ENCODE data around the gene SNF8. TPM values are rescaled to one million over a fixed set of nuclear protein-coding genes. Genes with fewer than 3 reads are reported as not detected.
"Not testable (repeated sequence)": the region's sequence is repeated elsewhere in the genome, so short reads cannot be mapped to it uniquely, and the experiment has no call there.

SNF8 gene
- total RNA-seq, 1 donor from 2014 or later: 36.5 TPM

- DNase-seq (ENCODE audit: low spot score in 2 of 2): no peak
- no peak for TF ChIP-seq CTCF (IDR thresholded peaks at IDR 0.05)
- H3K36me3 ChIP-seq: no peaks in the 10 kb centered on the region
- no peaks in the 10 kb centered on the region for H3K27me3 ChIP-seq
- no peaks in the 10 kb centered on the region for H3K4me1 ChIP-seq
- intact Hi-C loops (cut with DNase I): loop anchor here (10.0 kb wide), 1 partner anchor 82 kb away; no protein-coding TSS in a partner anchor
- no peaks in the 10 kb centered on the region for H3K9me3 ChIP-seq
- H3K27ac ChIP-seq: no peak overlapping the region
- no peak overlapping the region for H3K4me3 ChIP-seq
These were observed 8.3 kb upstream of the SNF8 start for GRCh38 chr17:48952904-48953303.

- intact Hi-C loops (cut with DNase I): loop anchor here (10.0 kb wide), 1 partner anchor 83 kb away; no protein-coding TSS in a partner anchor
These were observed 6.9 kb upstream of the SNF8 start for GRCh38 chr17:48951572-48951971.

GRCh38 chr17:48945261-48945651 is 614 bp upstream of the SNF8 start:
- H3K9me3 ChIP-seq; H3K36me3 ChIP-seq; H3K27me3 ChIP-seq; DNase-seq (ENCODE audit: low spot score in 2 of 2): not testable (repeated sequence)
- peak overlapping the region; percentile 85 to 94 for H3K27ac ChIP-seq
- H3K4me1 ChIP-seq: peaks cover 0 to 20% of the 10 kb centered on the region in 2 donors
- peak overlapping the region; percentile 65 to 72 for H3K4me3 ChIP-seq
- intact Hi-C loops (cut with DNase I): loop anchor here (2.0 kb wide), 1 partner anchor 36 kb away; the partner anchor contains the start of gene UBE2Z

More at GRCh38 chr17:48951572-48951971, 6.9 kb upstream of the SNF8 start:
- TF ChIP-seq CTCF (IDR thresholded peaks at IDR 0.05): no peak
- Histone ChIP-seq H3K27ac (no peak overlapping the region), H3K36me3 (no peaks in the 10 kb centered on the region), H3K4me1 (no peaks in the 10 kb centered on the region), H3K9me3 (no peaks in the 10 kb centered on the region), H3K4me3 (no peak overlapping the region), H3K27me3 (no peaks in the 10 kb centered on the region)
- DNase-seq (ENCODE audit: low spot score in 2 of 2): no peak

- peaks cover 63 to 95% of the 10 kb centered on the region in 2 donors for H3K36me3 ChIP-seq
- intact Hi-C loops (cut with DNase I): no loop called here
- H3K9me3 ChIP-seq: no peaks in the 10 kb centered on the region
These were observed 11.6 kb downstream of the SNF8 start for GRCh38 chr17:48933035-48933434.

GRCh38 chr17:48930435-48930873 is 14.2 kb downstream of the SNF8 start:
- Histone ChIP-seq H3K9me3 (no peaks in the 10 kb centered on the region), H3K27ac (no peak overlapping the region), H3K27me3 (no peaks in the 10 kb centered on the region), H3K4me1 (no peaks in the 10 kb centered on the region), H3K4me3 (no peak overlapping the region), H3K36me3 (peaks cover 68 to 98% of the 10 kb centered on the region in 2 donors)
- intact Hi-C loops (cut with DNase I): no loop called here
- no peak for DNase-seq (ENCODE audit: low spot score in 2 of 2)
- no peak for TF ChIP-seq CTCF (IDR thresholded peaks at IDR 0.05)

More at GRCh38 chr17:48933035-48933434, 11.6 kb downstream of the SNF8 start:
- DNase-seq (ENCODE audit: low spot score in 2 of 2): no peak
- H3K27ac ChIP-seq: no peak overlapping the region
- TF ChIP-seq CTCF (IDR thresholded peaks at IDR 0.05): no peak
- no peaks in the 10 kb centered on the region for H3K27me3 ChIP-seq
- H3K4me3 ChIP-seq: no peak overlapping the region
- no peaks in the 10 kb centered on the region for H3K4me1 ChIP-seq

GRCh38 chr17:48929812-48930165 is 14.9 kb downstream of the SNF8 start:
- no peak for DNase-seq (ENCODE audit: low spot score in 2 of 2)
- no peak overlapping the region for H3K27ac ChIP-seq
- TF ChIP-seq CTCF (IDR thresholded peaks at IDR 0.05): no peak
- H3K4me3 ChIP-seq: no peak overlapping the region
- no peaks in the 10 kb centered on the region for H3K9me3 ChIP-seq
- no peaks in the 10 kb centered on the region for H3K27me3 ChIP-seq
- intact Hi-C loops (cut with DNase I): no loop called here
- peaks cover 70 to 100% of the 10 kb centered on the region in 2 donors for H3K36me3 ChIP-seq
- no peaks in the 10 kb centered on the region for H3K4me1 ChIP-seq

Measured in ascending aorta (tissue), 2 donors.